Lower leg skin (tissue), 4 donors: ENCODE measurements around the gene PHTF2. TPM values are rescaled to one million over a fixed set of nuclear protein-coding genes. Genes with fewer than 3 reads are reported as not detected.
"Not testable (repeated sequence)": the region's sequence is repeated elsewhere in the genome, so short reads cannot be mapped to it uniquely, and the experiment has no call there.

Experiments
- DNase-seq, 2 donors: peaks; one replicate each; pipeline ENCODE4 v3.0.0-alpha.2; 2019; ENCODE audit warnings: low spot score in 2 of 2
- H3K4me3 ChIP-seq: fragments of 200-600 bp; sonication (generic); 2 replicates; pipeline ENCODE4 v1.5.1; 2017; ENCODE audit warnings: mild to moderate bottlenecking, low read depth; ENCODE audit not compliant: poor library complexity, severe bottlenecking
- CTCF ChIP-seq, 3 donors: fragments of 450-650 bp; IDR thresholded peaks; one replicate each; pipeline ENCODE4 v1.5.1; 2016; ENCODE audit warnings: antibody characterized with exemption in 3 of 3, mild to moderate bottlenecking in 3 of 3, moderate library complexity in 2 of 3
- POLR2A ChIP-seq, 2 donors: fragments of 450-650 bp; IDR thresholded peaks; one replicate each; pipeline ENCODE4 v1.6.1; 2016 to 2017; ENCODE audit warnings: antibody characterized with exemption in 2 of 2, mild to moderate bottlenecking in 1 of 2, moderate library complexity in 1 of 2
- WGBS, 2 donors: methylation state at CpG; one replicate each; pipeline ENCODE4 v1.1.5; 2018; 5-methylcytosine and 5-hydroxymethylcytosine counted together
- intact Hi-C: fragments of 100-400 bp; cut with DNase I; formaldehyde crosslinking; loops from one replicate; pipeline ENCODE4 v1.15.0; 2023; ENCODE audit warnings: low total_unique reads
- total RNA-seq, 4 donors: library from RNA; depleted of rRNA; stranded (reverse); fragments of >200 nt; gene quantifications; one replicate each; pipeline ENCODE4 v1.1.0, GENCODE V29; 2016

PHTF2 gene
- total RNA-seq, 4 donors from 2014 or later, result 6.9 to 11.9 (median 9.8) TPM

GRCh38 chr7:77831481-77831880, 32.9 kb downstream of the PHTF2 start:
- H3K4me3 ChIP-seq, result no peak overlapping the region
- TF ChIP-seq CTCF (IDR thresholded peaks at IDR 0.05) (no peak), POLR2A (IDR thresholded peaks at IDR 0.05) (no peak)
- WGBS, 2 donors, result 85 to 90% methylated on average over 7 of the region's 7 CpGs
- intact Hi-C loops, result no loop called here
- no peak for DNase-seq

DNA sequence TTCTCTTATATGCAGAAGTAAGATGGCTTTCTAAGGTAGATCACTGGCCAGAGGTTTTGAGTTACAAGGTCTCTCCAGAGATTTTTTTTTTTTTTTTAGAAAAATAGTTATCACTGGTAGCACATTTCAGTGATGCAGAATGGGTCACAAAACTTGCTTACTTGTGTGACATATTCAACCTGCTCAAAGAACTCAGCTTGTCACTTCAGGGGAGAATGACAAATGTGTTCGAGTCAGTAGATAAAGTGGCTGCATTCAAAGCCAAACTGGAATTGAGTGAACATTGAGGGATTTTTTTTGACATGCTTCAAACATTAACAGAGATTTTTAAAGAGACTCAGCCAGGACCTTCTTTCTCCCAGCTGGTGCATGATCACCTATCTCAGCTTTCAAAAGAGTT, 33.4 kb downstream of the PHTF2 start:
- no peak overlapping the region for H3K4me3 ChIP-seq
- intact Hi-C loops, result no loop called here
- TF ChIP-seq POLR2A (IDR thresholded peaks at IDR 0.05) (no peak), CTCF (IDR thresholded peaks at IDR 0.05) (no peak)
- WGBS, 2 donors, result 72 to 82% methylated on average over 1 of the region's 1 CpG
- DNase-seq, result no peak

DNA sequence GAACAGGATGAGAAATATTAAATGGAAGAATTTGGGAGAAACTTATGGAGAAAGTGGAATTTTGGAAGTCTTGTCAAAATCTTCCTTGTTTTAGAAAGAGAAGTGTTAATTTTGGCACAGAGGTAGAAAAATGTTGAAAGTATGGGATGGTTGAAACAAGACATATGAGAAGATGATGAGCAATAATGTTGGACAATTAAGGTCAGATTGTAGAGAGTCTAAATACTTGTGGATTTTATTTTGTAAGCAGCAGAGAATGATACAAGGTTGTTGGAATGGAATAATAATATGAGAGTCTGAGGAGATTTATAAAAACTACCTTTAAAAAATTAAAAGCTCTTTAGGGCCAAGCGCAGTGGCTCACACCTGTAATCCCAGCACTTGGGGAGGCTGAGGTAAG, 34.6 kb downstream of the PHTF2 start:
- no peak overlapping the region for H3K4me3 ChIP-seq
- intact Hi-C loops, result no loop called here
- TF ChIP-seq POLR2A (IDR thresholded peaks at IDR 0.05) (no peak), CTCF (IDR thresholded peaks at IDR 0.05) (no peak)
- DNase-seq, result no peak
- WGBS, 2 donors, result 97 to 100% methylated on average over 1 of the region's 1 CpG

GRCh38 chr7:77836425-77836824, 37.9 kb downstream of the PHTF2 start:
- H3K4me3 ChIP-seq, DNase-seq, intact Hi-C loops: not testable (repeated sequence)
- WGBS, 2 donors, result 95 to 97% methylated on average over 2 of the region's 2 CpGs

- no peak for DNase-seq
- no peak overlapping the region for H3K4me3 ChIP-seq
- 42 to 45% methylated on average over 2 of the region's 2 CpGs for WGBS, 2 donors
- TF ChIP-seq POLR2A (IDR thresholded peaks at IDR 0.05) (no peak), CTCF (IDR thresholded peaks at IDR 0.05) (no peak)
- intact Hi-C loops, result no loop called here
These were observed 38.7 kb downstream of the PHTF2 start for GRCh38 chr7:77837275-77837674.

DNA sequence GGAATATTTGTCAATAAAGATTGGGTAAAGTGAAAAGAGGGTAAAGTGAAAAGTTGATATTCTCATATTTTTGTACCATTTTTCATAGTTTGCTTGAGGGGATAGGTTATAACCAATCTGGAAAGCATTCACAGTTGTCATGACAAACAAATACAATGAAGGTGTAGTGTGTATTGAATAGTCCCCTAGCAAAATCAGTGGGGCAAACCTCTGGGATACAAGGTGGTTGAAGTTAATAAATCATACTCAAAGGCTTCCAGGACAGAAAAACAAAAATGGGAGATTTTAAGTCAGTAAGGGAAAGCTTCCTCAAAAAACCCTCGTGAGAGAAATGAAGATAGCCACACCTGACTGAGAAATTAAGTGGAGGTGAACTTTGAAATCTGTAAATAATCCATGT, 39.4 kb downstream of the PHTF2 start:
- intact Hi-C loops, result no loop called here
- 72 to 84% methylated on average over 1 of the region's 1 CpG for WGBS, 2 donors
- no peak for DNase-seq
- TF ChIP-seq CTCF (IDR thresholded peaks at IDR 0.05) (no peak), POLR2A (IDR thresholded peaks at IDR 0.05) (no peak)
- no peak overlapping the region for H3K4me3 ChIP-seq
